GM21717 (cell line): ENCODE data around the gene SLC51B.
"Not testable (repeated sequence)": the region's sequence is repeated elsewhere in the genome, so short reads cannot be mapped to it uniquely, and the experiment has no call there.

Source experiments
- ATAC-seq: cut with Tn5 transposase; IDR thresholded peaks from one replicate; pipeline ENCODE4 v1.9.1; 2021; ENCODE audit warnings: mild to moderate bottlenecking, moderate library complexity; ENCODE audit not compliant: unreplicated experiment

SLC51B gene

DNA sequence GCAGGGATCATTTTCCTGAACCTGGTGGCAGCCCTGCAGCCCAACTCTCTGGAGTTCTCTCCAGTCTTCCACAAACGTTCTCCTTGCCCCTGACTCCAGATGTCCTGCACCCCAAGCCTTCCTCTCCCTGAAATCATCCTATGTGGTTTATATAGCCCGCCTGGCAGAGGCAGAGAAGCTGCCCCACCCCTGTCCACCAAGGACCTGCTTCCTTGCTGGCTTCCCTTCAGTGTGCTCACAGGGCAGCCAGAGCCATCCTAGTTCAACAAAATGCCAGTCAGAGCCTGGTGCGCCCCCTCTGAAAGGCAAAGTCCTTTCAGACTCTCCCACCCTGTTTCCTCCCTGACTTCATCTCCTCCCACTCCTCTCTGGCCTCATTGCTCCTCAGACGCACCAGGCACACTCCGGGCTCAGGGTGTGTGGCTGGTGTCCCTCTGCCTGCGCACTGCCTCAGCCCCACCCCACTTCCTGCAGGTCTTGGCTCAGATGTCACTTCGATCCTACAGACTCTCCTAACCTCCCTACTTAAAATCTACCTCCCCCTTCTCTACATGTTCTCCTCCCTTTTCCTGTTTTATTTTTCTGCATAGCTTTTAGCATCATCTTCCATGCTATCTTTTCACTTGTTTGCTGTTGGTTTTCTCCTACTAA, 37.2 kb downstream of the SLC51B start:
- ATAC-seq, result no peak

DNA sequence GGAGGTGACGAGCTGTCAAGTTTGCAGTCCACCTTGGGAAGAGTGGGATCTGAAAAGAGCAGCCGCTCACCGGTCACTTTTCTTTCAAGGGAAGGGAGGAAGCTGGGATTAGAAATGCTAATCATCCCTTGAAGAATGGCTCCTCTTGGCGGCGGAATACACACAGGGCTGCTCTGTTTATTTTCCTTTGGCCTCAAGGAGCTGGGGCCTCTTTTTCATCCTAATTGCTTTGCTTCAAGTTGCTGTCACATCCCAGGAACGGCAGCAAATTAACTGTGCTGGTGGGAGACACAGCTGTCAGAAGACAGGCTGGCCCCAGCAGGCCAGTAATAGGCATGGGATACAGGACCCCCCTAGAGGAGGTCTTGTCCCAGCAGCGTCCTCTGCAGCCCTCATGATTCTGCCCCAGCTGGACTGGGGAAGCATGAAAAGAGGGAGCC, 38.1 kb downstream of the SLC51B start:
- ATAC-seq, result no peak

DNA sequence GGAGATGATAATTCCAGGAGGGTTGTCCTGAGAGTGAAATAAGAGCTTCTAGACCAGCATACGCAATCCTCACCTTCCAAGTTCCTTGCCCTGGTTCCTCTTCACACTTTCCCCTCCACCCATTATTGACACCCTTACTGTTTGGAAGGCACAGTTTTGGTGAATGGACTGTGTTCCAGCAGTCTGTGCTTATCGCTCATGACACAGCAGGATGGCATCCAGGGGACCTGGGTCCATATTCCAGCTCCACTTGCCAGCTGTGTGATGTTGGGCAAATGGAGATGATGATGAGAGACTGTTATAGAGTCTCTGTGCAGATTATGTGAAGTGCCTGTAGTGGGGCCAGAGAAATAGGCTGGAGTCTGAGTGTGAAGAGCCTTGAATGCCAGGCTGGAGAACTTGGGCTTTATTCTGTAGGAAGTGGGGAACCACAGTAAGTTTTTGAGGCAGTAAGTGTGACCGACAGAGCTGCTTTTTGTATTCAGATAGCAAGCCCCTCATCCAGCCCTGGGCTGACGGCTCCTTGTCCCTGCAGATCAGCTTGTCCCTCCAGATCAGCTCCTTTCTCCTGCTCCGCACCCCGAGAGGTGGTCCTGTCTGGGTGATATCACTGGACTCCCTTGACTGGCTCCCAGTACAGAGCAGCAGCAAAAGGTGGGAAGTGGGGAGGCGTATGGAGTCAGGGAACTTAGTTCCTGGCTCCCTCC, 39.5 kb downstream of the SLC51B start:
- ATAC-seq, result no peak

DNA sequence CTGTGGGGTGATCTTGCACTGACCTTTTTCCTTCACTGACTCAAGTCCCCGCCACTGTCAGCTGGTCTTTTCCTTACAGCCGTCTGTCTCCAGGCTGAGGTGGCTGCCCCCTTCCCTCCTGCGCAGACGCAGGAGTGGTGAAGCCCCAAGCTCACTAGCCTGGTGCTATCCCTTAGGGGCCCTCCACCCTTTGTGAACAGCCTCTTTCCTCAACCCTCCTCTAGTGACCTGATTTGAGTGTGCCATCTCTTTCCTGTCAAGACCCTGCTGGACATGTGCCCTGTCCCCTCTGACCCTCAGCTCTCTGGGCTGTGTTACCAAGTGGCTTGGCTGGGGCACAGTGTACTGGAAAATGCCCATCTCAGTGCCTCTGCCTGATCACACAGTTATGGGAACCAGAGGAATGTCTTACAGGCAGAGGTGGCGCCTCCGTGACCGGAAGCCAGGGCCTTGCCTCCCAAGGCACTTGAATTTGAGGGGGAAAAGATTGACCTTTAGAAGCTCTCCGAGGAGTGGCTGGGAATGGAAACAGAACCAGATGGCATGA, 40.1 kb downstream of the SLC51B start:
- ATAC-seq, result no peak

DNA sequence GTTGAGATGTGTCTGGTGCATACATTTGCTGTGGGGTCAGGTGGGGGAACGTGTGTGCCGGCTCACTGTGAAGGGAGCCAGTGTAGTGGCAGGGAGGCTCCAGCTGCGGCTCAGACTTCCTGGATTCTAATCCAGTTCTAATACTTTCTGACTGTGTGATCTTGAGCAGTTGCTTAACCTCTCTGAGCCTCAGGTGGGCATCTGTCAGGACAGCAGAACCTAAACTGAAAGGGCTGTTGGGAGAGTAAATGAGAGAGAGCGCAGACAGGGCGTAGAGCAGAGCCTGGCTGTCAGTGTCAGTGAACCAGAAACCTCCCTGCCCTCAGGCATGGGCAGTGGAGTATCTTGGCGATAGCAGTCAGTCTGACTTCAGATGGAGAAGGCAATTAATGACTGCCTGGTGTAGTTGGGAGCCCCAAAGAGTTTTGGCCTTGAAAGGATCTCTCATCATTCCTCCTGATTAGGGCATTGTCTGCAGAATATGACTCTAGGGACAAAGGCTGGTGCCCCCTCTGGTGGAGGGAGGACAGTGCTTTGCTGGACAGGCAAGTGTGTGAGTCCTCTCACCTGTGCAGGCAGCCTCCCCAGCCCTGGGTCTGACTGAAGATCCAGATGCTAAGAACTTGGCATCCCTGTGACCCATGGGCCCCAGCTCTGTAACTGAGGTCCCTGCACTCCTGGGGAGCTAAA, 40.9 kb downstream of the SLC51B start:
- ATAC-seq, result no peak

DNA sequence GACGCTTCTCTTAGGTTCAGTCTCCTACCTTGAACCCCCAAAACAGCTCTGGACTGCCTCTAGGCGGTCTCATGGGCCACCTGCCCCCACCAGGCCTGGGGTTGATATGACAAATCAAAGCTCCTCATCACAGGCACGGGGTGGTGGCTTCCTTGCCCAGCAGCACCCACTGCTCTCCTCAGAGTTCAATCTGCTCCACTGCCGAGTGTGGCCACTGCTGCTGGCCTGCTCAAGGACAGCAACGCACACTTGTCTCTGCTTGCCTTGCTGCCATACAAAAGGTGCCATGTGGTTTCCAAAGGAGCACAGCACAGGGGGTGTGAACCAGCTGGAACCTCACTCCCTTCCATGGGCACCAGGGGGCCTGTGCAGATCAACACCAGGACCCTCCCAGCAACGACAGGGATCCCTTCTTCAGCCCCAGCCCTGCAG, 41.5 kb downstream of the SLC51B start:
- no peak for ATAC-seq

DNA sequence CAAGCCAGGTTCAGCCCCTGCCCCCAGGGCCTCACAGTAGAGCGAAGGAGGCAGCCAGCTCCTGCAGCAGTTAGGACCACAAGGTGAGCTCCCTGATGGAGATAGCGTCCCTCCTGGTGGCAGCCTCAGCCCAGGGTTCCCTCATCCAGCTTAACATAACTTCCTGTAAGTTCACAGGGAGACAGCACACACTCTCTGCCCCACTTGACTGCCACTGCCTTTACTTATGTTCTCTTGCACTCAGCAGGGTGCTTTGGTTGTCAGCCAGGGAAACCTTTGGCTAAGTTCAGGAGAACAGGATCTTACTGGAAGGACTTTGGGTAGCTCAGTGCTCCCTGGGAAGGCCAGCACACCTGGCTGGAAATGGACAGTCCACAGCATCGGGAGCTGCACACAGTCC, 42.2 kb downstream of the SLC51B start:
- ATAC-seq, result no peak

DNA sequence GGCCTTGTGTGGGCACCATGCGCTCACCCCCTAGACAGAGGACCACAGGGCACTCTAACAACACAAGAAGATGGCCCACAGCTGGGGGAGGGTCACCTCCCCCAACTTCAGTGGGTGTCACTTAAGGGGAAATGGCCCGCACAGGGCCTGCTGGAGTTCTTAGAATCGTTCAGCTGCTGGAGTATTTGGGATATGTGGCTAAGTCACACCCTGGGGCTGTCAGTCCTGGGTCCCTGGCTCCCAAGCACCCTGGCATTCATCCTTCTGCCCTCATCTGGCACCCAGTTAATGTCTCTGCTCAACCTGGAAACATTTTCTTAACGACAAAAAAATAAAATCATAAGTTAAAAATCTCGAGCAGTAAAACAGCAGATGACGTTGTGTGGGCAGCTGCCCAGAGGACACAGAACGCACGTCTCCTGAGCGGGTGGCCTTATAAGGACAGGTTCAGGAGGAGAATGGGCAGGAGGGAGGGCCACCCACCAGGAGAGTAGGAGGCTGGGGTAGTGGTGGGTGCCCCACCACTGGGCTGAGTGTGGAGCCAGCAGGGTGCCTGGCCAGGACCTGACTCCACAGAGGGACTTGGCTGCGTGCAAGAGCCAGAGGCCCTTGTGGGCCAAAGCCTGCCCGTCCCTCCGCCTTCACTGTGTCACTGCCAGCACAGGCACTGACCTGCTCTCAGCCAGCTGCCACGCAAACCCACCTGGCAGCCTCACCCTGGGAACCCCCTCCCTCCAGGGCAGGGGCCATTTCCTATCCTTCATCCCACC, 42.9 kb downstream of the SLC51B start:
- ATAC-seq, result no peak

DNA sequence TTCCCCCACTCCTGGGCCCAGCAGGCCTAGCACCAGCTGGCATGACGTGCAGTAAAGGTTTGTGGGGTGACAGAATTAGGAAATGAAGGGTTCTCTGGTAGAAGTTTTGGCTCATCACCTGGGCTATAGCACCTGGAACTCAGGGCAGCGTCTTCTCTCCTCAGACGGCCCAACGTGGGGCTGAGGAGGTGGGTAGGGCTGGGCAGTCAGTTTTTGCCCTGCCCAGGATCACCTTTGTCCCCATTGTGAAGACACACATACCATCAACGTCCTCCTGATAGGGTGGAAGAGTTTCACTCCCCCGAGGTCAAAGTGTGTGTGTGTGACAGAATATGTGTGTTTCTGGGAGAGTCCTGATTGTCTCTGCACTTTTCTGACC, 43.4 kb downstream of the SLC51B start:
- ATAC-seq, result no peak

DNA sequence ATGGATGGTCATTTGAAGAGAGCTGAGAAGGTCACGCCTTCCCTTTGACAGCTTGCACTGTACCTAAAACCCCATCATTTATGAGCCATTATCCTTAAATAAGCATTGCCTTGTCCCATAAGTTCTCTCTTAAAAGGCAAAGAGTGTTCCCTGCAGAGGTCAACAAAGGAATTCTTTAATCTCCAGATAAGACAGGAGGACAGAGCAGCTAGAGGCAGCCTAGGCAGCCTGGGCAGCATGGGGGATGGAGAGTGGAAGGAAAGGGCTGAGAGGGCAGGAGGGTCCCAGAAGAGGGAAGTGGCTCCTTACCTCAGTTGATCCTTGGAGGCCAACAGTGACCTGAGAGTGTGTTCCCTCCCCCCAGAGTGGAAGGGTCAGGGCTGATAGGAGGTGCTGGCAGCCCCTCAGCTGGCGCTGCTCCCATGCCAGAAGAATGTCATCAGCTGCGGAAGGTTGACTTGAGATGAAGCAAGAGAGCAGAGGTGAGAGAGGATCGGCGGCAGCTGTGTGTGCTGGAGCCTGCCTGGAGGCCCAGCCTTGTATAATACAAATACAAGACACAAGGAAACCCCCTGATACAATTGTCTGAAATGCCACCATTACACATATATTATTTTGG, 44.1 kb downstream of the SLC51B start:
- ATAC-seq, result no peak

DNA sequence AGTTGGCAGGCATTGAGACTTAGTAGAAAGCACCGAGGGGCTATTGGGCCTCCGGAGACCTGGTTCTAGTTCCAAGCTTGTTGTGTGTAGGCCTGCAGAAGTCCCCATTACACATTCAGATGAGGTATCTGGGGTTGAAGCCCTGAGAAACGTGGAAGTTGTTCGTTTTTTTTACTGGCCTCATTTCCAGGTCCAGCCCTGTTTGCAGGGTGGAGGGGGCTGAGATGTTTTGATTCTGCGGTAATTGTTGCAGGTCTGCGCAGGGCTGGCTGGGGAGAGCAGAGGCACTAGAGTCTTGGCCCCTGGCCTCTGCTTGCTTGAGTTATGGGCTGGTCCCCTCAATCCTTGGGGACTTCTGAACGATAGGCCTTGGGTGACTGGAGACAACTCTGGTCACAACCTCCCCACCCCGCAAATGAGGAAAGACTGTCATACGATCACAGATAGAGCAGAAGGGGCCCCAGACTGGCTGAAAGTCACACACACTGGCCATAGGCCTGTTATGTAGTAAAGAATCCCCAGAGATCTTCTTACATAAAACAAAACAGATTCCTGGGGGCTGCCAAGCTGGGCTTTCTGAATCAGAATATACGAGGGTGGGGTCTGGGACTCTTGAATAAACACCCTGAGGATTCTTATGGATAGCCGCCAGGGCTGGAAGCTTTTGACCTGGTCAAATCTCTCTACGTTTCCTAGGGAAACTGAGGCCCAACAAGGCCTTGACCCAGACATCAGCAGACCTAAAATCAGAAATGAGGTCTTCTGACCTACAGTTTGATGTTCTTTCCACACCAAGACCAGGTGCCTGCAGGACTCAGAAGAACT, 47.0 kb downstream of the SLC51B start:
- ATAC-seq, result no peak

DNA sequence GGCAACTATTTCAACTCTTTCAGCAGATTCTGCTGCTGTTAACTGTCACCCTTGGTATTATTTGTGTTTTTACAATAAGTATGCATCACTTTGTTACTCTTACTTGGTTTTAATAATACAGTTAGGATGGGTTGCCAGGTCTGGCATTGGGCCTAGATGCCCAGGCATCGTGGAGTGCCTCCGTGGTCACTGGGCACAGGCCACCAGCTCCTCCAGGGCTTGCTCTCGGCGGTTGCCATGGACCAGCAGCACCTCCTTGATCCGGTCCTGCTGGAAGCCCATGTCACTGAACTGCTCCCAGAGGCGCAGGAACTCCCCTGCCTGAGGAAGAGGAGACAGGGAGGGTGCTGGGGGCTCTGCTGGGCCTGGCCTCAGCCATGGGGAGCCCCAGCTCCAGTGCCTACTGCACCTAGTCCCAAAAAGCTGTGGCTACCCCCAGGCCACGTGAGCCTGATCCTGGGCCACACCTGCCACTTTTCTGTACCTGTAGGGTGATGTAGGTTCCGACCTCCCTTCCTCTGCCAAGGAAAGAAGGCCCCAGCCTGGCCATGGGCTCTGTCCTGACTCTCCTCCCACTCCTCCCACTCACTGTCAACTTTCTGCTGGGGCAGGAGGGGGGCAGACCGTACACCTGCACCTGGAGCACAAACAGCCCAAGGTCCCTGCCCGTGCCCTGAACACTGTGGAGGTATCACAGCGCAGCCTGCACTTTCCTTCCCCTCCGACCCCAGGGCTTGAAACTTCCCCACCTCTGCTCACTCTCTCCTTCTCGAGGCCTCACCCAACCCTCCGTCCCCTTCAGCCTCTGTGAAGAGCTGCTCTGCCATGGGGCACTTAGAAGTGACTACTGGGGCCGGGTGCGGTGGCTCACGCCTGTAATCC, 48.0 kb downstream of the SLC51B start:
- no peak for ATAC-seq

DNA sequence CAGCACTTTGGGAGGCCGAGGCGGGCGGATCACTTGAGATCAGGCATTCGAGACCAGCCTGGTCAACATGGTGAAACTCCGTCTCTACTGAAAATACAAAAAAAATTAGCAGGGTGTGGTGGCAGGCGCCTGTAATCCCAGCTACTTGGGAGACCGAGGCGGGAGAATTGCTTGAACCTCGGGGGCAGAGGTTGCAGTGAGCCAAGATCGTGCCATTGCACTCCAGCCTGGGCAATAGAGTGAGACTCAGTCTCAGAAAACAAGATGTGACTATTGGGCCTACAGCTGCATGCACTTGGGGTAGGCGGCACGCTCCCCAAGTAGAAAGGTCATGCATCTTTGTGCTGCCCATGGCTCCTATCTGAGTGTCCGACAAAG, 48.6 kb downstream of the SLC51B start:
- ATAC-seq, result not testable (repeated sequence)

DNA sequence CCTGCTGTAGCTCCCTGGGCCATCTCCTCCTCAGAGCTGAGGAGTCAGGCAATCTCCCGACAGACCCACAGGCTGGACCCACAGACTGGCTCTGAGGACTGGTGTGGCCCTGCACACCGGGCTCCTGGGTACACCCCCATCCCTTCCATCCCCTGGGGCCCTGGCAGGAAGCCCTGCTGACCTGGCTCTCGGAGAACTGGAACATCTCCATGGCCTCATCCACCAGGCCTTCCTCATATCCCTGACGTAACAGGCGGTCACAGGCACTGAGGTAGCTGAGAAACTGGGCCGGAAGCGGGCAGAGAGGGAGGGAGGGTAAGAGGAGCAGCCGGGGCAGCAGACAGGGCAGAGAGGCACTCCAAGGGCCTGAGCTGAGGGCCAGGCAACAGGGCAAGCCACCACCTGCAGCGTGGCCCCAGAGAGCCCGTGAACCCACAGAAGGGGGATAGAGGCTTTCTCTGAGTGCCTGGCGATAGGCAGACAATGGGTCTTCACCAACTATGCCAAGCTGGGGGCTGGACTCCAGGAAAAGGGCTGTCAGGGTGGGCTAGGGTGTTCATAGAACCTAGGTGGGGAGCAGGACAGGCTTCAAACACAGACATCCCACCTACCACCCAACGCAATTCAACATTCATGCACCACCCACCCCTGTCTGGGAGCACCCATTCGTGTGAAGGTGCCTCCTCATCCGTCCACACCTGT, 49.3 kb downstream of the SLC51B start:
- no peak for ATAC-seq

DNA sequence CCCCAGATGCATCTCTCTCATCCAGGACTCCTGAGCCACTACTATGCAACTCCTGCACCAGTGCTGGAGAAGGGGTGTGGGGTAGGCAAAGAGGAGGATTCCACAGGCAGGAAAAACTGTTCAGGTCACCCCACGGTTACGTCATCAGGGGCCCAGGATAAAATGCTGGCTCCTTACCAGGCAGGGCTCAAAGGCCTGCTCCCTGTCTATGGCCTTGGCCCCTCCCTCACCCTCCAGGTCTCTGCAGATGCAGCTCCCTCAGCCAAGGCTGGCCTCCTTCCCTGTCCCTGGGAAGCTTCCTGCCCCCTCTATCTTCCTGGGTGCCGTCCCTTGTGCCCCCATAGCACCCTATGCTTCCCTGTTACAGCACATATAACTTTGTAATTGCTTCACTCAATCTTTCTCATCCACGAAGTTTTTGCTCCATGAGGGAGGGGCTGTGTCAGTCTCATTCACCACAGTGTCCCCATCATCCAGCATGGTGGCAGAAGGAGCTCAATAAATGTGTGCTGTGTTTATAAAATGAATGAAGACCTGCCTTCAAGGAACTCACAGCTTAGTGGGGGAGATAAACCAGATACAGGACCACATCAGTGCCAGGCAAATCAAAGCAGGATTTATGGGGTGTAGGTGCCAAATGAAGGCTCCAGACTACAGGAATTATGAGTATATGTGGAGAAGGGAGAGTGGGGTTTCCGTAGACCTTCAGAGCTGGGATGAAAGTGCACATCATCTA, 50.0 kb downstream of the SLC51B start:
- ATAC-seq, result no peak

DNA sequence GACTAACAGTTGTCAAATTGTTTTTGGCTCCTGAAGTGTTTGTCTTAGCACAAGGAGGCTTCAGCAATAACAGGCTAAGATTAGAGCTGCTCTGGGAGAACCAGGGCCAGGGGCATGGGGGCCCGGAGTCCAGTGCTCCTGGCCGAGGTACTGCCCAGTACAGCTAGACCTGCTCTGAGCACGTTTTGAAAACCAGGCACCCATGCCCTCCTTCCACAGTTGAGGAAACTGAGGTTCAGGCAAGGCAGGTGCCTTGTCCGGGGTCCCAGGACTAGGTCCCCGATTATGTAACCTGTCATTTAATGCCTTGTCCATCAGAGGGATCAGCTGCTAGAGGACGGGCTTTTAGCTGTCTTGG, 50.5 kb downstream of the SLC51B start:
- ATAC-seq, result no peak

DNA sequence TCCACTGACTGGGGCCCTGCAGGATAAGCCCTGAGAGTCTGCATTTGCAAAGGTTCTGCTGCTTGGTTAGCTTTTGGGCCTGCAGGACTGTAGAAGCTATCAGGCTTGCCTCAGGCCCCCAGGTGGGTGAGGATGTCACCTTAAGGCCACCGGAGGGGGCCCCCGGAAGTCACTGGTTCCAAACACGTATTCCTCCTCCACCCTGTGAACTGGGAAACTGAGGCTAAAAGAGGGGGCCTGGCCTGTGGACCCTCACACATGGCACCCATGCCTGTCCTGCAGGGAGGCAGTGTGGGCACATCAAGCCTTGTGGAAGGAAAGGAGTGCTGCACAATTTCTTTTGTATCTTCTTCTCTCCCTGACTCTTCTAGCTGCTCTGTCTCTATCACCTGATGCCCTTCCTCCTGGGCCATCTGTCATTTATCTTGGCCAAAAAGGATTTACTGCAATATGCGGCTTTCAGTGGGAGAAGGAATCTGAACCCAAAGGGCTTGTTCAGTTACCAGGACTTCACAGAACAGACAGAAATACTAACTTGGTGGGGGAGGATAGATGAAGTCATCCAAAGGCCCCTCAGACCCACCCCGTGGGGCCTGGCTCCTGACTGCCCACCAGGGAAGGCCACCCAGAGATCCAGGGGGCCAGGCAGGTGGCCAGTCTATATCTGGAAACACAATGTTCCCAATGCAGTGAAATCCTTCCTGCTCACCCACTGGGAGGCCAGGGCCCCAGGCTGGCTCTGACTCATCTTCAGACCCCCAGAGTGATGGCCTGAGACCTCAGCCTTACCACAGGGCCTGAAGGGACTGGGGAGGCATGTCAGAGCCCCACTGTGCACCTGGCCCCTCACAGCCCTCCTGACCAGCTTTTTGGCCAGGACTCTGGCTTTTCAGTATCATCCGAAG, 51.5 kb downstream of the SLC51B start:
- ATAC-seq, result no peak
